Transverse colon (tissue), 4 donors: ENCODE results near the gene BCL2L12. TPM values are rescaled to one million over a fixed set of nuclear protein-coding genes. Genes with fewer than 3 reads are reported as not detected.
A peak's percentile ranks its signal among the peaks of the same experiment; 100 is the strongest.
"Not testable (repeated sequence)": the region's sequence is repeated elsewhere in the genome, so short reads cannot be mapped to it uniquely, and the experiment has no call there.

ENCODE experiments used
- DNase-seq: peaks from one replicate; pipeline ENCODE4 v3.0.0-alpha.2; 2019
- H3K27ac ChIP-seq, 4 donors: fragments of 200-600 bp; sonication (generic); 2 replicates each; pipeline ENCODE4 v1.5.1; 2016 to 2018; ENCODE audit warnings: inconsistent platforms in 4 of 4
- H3K27me3 ChIP-seq: fragments of 200-600 bp; sonication (generic); 2 replicates; pipeline ENCODE4 v1.5.1; 2017; ENCODE audit warnings: inconsistent platforms
- H3K36me3 ChIP-seq, 4 donors: fragments of 200-600 bp; sonication (generic); 2 replicates each; pipeline ENCODE4 v1.5.1; 2017 to 2019; ENCODE audit warnings: inconsistent platforms in 4 of 4
- H3K4me1 ChIP-seq, 4 donors: fragments of 200-600 bp; sonication (generic); 2 replicates each; pipeline ENCODE4 v1.5.1; 2017 to 2020; ENCODE audit warnings: inconsistent platforms in 4 of 4
- H3K4me3 ChIP-seq, 4 donors: fragments of 200-600 bp; sonication (generic); 1 replicate in 1 of 4; 2 replicates in 3 of 4; pipeline versions ENCODE4 v1.5.1 to v1.6.1; 2017 to 2019; ENCODE audit warnings: inconsistent platforms in 4 of 4
- H3K9me3 ChIP-seq, 2 donors: fragments of 200-600 bp; sonication (generic); 2 replicates each; pipeline ENCODE4 v1.5.1; 2017 to 2019; ENCODE audit warnings: inconsistent platforms in 2 of 2
- CTCF ChIP-seq, 5 experiments: fragments of 200-600 bp in 3 of 5; fragments of 450-650 bp in 2 of 5; sonication (generic) in 3 of 5; IDR thresholded peaks; 1 replicate in 2 of 5; 2 replicates in 3 of 5; pipeline ENCODE4 v1.5.1; 2016 to 2017; ENCODE audit warnings: antibody characterized with exemption in 5 of 5, inconsistent platforms in 3 of 5, mild to moderate bottlenecking in 2 of 5, moderate library complexity in 1 of 5
- EP300 ChIP-seq: sonication (generic); formaldehyde crosslinking; IDR thresholded peaks from one replicate; pipeline ENCODE4 v1.6.1; 2017; ENCODE audit warnings: antibody characterized with exemption, low read depth
- POLR2A ChIP-seq: fragments of 450-650 bp; IDR thresholded peaks from one replicate; pipeline ENCODE4 v1.6.1; 2016; ENCODE audit warnings: antibody characterized with exemption, mild to moderate bottlenecking, moderate library complexity
- POLR2AphosphoS5 ChIP-seq, 3 donors: sonication (generic); formaldehyde crosslinking; IDR thresholded peaks; one replicate each; pipeline ENCODE4 v1.6.1; 2016; ENCODE audit warnings: antibody characterized with exemption in 3 of 3
- WGBS, 2 donors: methylation state at CpG; one replicate each; pipeline ENCODE4 v1.1.5; 2018; ENCODE audit warnings: low coverage in 1 of 2; 5-methylcytosine and 5-hydroxymethylcytosine counted together
- in situ Hi-C, 4 donors: fragments of 200-750 bp; cut with MboI; loops; one replicate each; pipeline versions ENCODE4 v1.15.0 to v1.15.1; 2017; ENCODE audit warnings: low sequenced_read_pairs in 3 of 4, low pct_ligation_motif_present in 1 of 4, low pct_unique_long_range_greater_than_20kb in 1 of 4
- intact Hi-C: fragments of 100-400 bp; cut with DNase I; formaldehyde crosslinking; loops from one replicate; pipeline ENCODE4 v1.15.1; 2023; ENCODE audit warnings: low total_unique reads
- total RNA-seq, 4 donors: library from RNA; depleted of rRNA; stranded (reverse); fragments of >200 nt; gene quantifications; one replicate each; pipeline ENCODE4 v1.1.0, GENCODE V29; 2016

Gene BCL2L12
- total RNA-seq, 4 donors from 2014 or later = 5.4 to 10.2 (median 6.9) TPM

GRCh38 chr19:49631610-49632192, 34.0 kb upstream of the BCL2L12 start:
- intact Hi-C loops (no loop called here), in situ Hi-C loops (no loop called here)
- Histone ChIP-seq H3K4me3 (no peak overlapping the region), H3K4me1 (peaks cover 0 to 11% (median 0%) of the 10 kb centered on the region in 4 donors), H3K9me3 (no peaks in the 10 kb centered on the region), H3K27ac (no peak overlapping the region), H3K36me3 (peaks cover 0 to 4% (median 0%) of the 10 kb centered on the region in 4 donors), H3K27me3 (no peaks in the 10 kb centered on the region)
- DNase-seq = no peak
- 67 to 85% methylated on average over 1 to 19 of the region's 19 CpGs for WGBS, 2 donors
- TF ChIP-seq POLR2AphosphoS5 (IDR thresholded peaks at IDR 0.05) (no peak), CTCF (IDR thresholded peaks at IDR 0.05) (no peak), POLR2A (no peak), EP300 (no peak)

GRCh38 chr19:49632576-49632975, 33.2 kb upstream of the BCL2L12 start:
- H3K9me3 ChIP-seq = no peaks in the 10 kb centered on the region
- no peak for TF ChIP-seq POLR2AphosphoS5 (IDR thresholded peaks at IDR 0.05)
- TF ChIP-seq POLR2A = no peak
- no peak for TF ChIP-seq EP300
- TF ChIP-seq CTCF (IDR thresholded peaks at IDR 0.05) = no peak
- WGBS, 2 donors = 88% methylated on average over 5 of the region's 5 CpGs; no CpG with 5 or more reads in 1 of the 2 donors
- in situ Hi-C loops = no loop called here
- H3K36me3 ChIP-seq = peaks cover 0 to 2% (median 0%) of the 10 kb centered on the region in 4 donors
- peaks cover 0 to 18% (median 3%) of the 10 kb centered on the region in 4 donors for H3K4me1 ChIP-seq
- no peak overlapping the region for H3K27ac ChIP-seq
- intact Hi-C loops = no loop called here
- H3K4me3 ChIP-seq = no peak overlapping the region
- no peaks in the 10 kb centered on the region for H3K27me3 ChIP-seq
- no peak for DNase-seq

- 58 to 69% methylated on average over 2 to 9 of the region's 9 CpGs for WGBS, 2 donors
- peaks cover 0 to 25% (median 9%) of the 10 kb centered on the region in 4 donors for H3K4me1 ChIP-seq
- H3K4me3 ChIP-seq, H3K36me3 ChIP-seq, intact Hi-C loops, in situ Hi-C loops, H3K9me3 ChIP-seq, DNase-seq, H3K27ac ChIP-seq, H3K27me3 ChIP-seq: not testable (repeated sequence)
Measured at GRCh38 chr19:49633273-49633672, 32.5 kb upstream of the BCL2L12 start.

GRCh38 chr19:49635530-49636232, 30.1 kb upstream of the BCL2L12 start:
- in situ Hi-C loops = no loop called here
- peaks cover 0 to 39% (median 24%) of the 10 kb centered on the region in 4 donors for H3K4me1 ChIP-seq
- 56% methylated on average over 24 of the region's 24 CpGs; no CpG with 5 or more reads in 1 of the 2 donors for WGBS, 2 donors
- H3K4me3 ChIP-seq = no peak overlapping the region
- no peaks in the 10 kb centered on the region for H3K27me3 ChIP-seq
- intact Hi-C loops = loop anchor here (5.0 kb wide), 1 partner anchor 43 kb away; the partner anchor contains the start of gene PRR12
- no peak for DNase-seq
- peak overlapping the region; percentile 14 to 36 (median 24) for H3K27ac ChIP-seq
- TF ChIP-seq POLR2A (no peak), EP300 (no peak), POLR2AphosphoS5 (IDR thresholded peaks at IDR 0.05) (no peak), CTCF (IDR thresholded peaks at IDR 0.05) (no peak)
- no peaks in the 10 kb centered on the region for H3K36me3 ChIP-seq
- no peaks in the 10 kb centered on the region for H3K9me3 ChIP-seq
